A549 (cell line): ENCODE data around the gene RPLP1. TPM values are rescaled to one million over a fixed set of nuclear protein-coding genes. Genes with fewer than 3 reads are reported as not detected.

Experiments
- ATAC-seq, 2 experiments: fragments of 200-7000 bp in 1 of 2; fragments of >200 bp in 1 of 2; cut with Nextera tagmentation in 1 of 2; cut with Tn5 transposase in 1 of 2; 3 replicates each; pipeline versions ENCODE4 v1.8.0 to v1.9.1; 2018 to 2020; ENCODE audit warnings: mild to moderate bottlenecking in 1 of 2, moderate library complexity in 1 of 2
- CTCF ChIA-PET: fragments of 300-600 bp; sonication (Branson Sonifier 250); formaldehyde crosslinking; extraction: SDS; loops from one replicate; lab custom pipeline; 2021; ENCODE audit warnings: antibody characterized with exemption, inconsistent platforms; lab: Yijun Ruan, JAX
- POLR2A ChIA-PET: fragments of 350-600 bp; formaldehyde crosslinking; extraction: SDS; loops from one replicate; lab custom pipeline; 2021; ENCODE audit warnings: antibody characterized with exemption, inconsistent platforms; lab: Yijun Ruan, JAX
- DNase-seq, 2 experiments: peaks; one replicate each; pipeline versions ENCODE4 v3.0.0 to v3.0.0-alpha.2; 2011 to 2016; ENCODE audit warnings: low read depth in 1 of 2, low spot score in 1 of 2
- FAIRE-seq: peaks from 2 replicates; lab custom pipeline; 2011; peaks lifted over from hg19 to GRCh38; lab: Jason Lieb, UNC
- H3K27ac ChIP-seq, 2 experiments: fragments of >200 bp; sonication (Bioruptor Twin); formaldehyde crosslinking; 3 replicates each; pipeline ENCODE4 v1.5.1; 2016 to 2017
- H3K4me1 ChIP-seq: fragments of >200 bp; sonication (Bioruptor Twin); formaldehyde crosslinking; 3 replicates; pipeline ENCODE4 v1.6.1; 2016
- H3K4me2 ChIP-seq: fragments of >200 bp; sonication (Bioruptor Twin); formaldehyde crosslinking; 3 replicates; pipeline ENCODE4 v1.6.1; 2016
- H3K4me3 ChIP-seq: fragments of >200 bp; sonication (Bioruptor Twin); formaldehyde crosslinking; 3 replicates; pipeline ENCODE4 v1.5.1; 2016
- H3K9me3 ChIP-seq: fragments of >200 bp; sonication (Bioruptor Twin); formaldehyde crosslinking; 3 replicates; pipeline ENCODE4 v1.6.1; 2016
- BHLHE40 ChIP-seq: IDR thresholded peaks from 2 replicates; pipeline ENCODE4 v1.6.1; 2012; ENCODE audit warnings: low read depth, low read length, inconsistent platforms
- CBX8 ChIP-seq: fragments of 200-600 bp; sonication (generic); IDR thresholded peaks from 2 replicates; pipeline ENCODE4 v1.6.1; 2016
- CHD4 ChIP-seq: fragments of 200-600 bp; sonication (generic); IDR thresholded peaks from 2 replicates; pipeline ENCODE4 v1.6.1; 2016; ENCODE audit warnings: antibody characterized with exemption, mild to moderate bottlenecking, borderline replicate concordance
- EHF ChIP-seq: fragments of 250-450 bp; sonication (Bioruptor Pico); IDR thresholded peaks from 2 replicates; pipeline ENCODE4 v1.5.0; 2020; ENCODE audit warnings: mild to moderate bottlenecking
- FOSL2 ChIP-seq, 2 experiments: fragments of 450-650 bp in 1 of 2; fragments of >200 bp in 1 of 2; sonication (Bioruptor Twin) in 1 of 2; formaldehyde crosslinking; IDR thresholded peaks; 2 replicates each; pipeline versions ENCODE4 v1.5.0 to v1.6.1; 2016 to 2020; ENCODE audit warnings: mild to moderate bottlenecking in 1 of 2, moderate library complexity in 1 of 2
- GATA3 ChIP-seq: IDR thresholded peaks from 2 replicates; pipeline ENCODE4 v1.6.1; 2012; ENCODE audit warnings: borderline replicate concordance
- HDAC2 ChIP-seq: fragments of 200-600 bp; sonication (generic); IDR thresholded peaks from 2 replicates; pipeline ENCODE4 v1.6.1; 2016
- HOXA7 ChIP-seq: fragments of 250-450 bp; sonication (Bioruptor Pico); IDR thresholded peaks from 2 replicates; pipeline ENCODE4 v1.5.0; 2020; ENCODE audit warnings: mild to moderate bottlenecking, moderate library complexity
- HOXB13 ChIP-seq: fragments of 250-450 bp; sonication (Bioruptor Pico); IDR thresholded peaks from 2 replicates; pipeline ENCODE4 v1.5.0; 2020; ENCODE audit warnings: low read depth, mild to moderate bottlenecking, moderate library complexity
- HOXB5 ChIP-seq: fragments of 250-450 bp; sonication (Bioruptor Pico); IDR thresholded peaks from 2 replicates; pipeline ENCODE4 v1.5.0; 2020; ENCODE audit warnings: mild to moderate bottlenecking, moderate library complexity
- JUN ChIP-seq, 2 experiments: fragments of >200 bp; sonication (Bioruptor Twin); formaldehyde crosslinking; IDR thresholded peaks; 2 replicates in 1 of 2; 3 replicates in 1 of 2; pipeline ENCODE4 v1.6.1; 2016 to 2017
- POLR2AphosphoS2 ChIP-seq: conservative IDR thresholded peaks from 2 replicates; pipeline ENCODE4 v1.6.1; 2012; ENCODE audit warnings: low read length, improper control_type of control experiment, inconsistent platforms
- RARB ChIP-seq: fragments of 250-450 bp; sonication (Bioruptor Pico); IDR thresholded peaks from 2 replicates; pipeline ENCODE4 v1.8.0; 2021; ENCODE audit warnings: mild to moderate bottlenecking, moderate library complexity
- RCOR1 ChIP-seq: fragments of 150-350 bp; IDR thresholded peaks from 2 replicates; pipeline ENCODE4 v1.6.1; 2014; ENCODE audit warnings: antibody characterized with exemption, low read length, low read depth
- SREBF2 ChIP-seq: fragments of 450-650 bp; IDR thresholded peaks from 2 replicates; pipeline ENCODE4 v1.6.1; 2014; ENCODE audit warnings: mild to moderate bottlenecking, moderate library complexity
- TFCP2L1 ChIP-seq: fragments of 250-450 bp; sonication (Bioruptor Pico); IDR thresholded peaks from 2 replicates; pipeline ENCODE4 v1.5.0; 2021; ENCODE audit warnings: mild to moderate bottlenecking
- ZC3H11A ChIP-seq: fragments of 450-650 bp; IDR thresholded peaks from 2 replicates; pipeline ENCODE4 v1.6.1; 2014; ENCODE audit warnings: antibody characterized with exemption, mild to moderate bottlenecking
- ZSCAN20 ChIP-seq: fragments of 250-450 bp; sonication (Bioruptor Pico); IDR thresholded peaks from 2 replicates; pipeline ENCODE4 v1.8.0; 2022; ENCODE audit warnings: mild to moderate bottlenecking, moderate library complexity
- WGBS: methylation state at CpG from one replicate; pipeline ENCODE4 v1.1.6; 2017; ENCODE audit errors: missing lambda C conversion rate; 5-methylcytosine and 5-hydroxymethylcytosine counted together
- polyA plus RNA-seq, 4 experiments: library from polyadenylated mRNA; depleted of rRNA in 3 of 4; stranded (reverse); fragments of >200 nt; fragmentation: RNase III in 1 of 4; extraction: RNeasy Plus Mini Kit Qiagen cat#74134 plus additional on column Dnase treatment in 1 of 4; gene quantifications; 2 replicates in 3 of 4; 3 replicates in 1 of 4; pipeline ENCODE4 v1.2.3, GENCODE V29; 2011 to 2017
- TF ChIP-seq, protein P1 (sequence below): IDR thresholded peaks from 2 replicates; pipeline ENCODE4 v1.6.1; 2012
- TF ChIP-seq, protein P2 (sequence below): fragments of 250-450 bp; sonication (Bioruptor Pico); IDR thresholded peaks from 2 replicates; pipeline ENCODE4 v1.5.0; 2020; ENCODE audit warnings: low read depth, mild to moderate bottlenecking, moderate library complexity
- TF ChIP-seq, protein P3 (sequence below): fragments of 250-450 bp; sonication (Bioruptor Pico); IDR thresholded peaks from 2 replicates; pipeline ENCODE4 v1.5.0; 2021; ENCODE audit warnings: mild to moderate bottlenecking, moderate library complexity, borderline replicate concordance
- TF ChIP-seq, protein P4 (sequence below): fragments of 200-600 bp; sonication (generic); IDR thresholded peaks from 2 replicates; pipeline ENCODE4 v1.6.1; 2016; ENCODE audit warnings: antibody characterized with exemption, mild to moderate bottlenecking, moderate library complexity
- TF ChIP-seq, protein P5 (sequence below): fragments of >200 bp; sonication (Bioruptor Twin); formaldehyde crosslinking; IDR thresholded peaks from 3 replicates; pipeline ENCODE4 v1.6.1; 2016

Gene RPLP1
- polyA plus RNA-seq, 2 of the 4 experiments (the other 2 are of a cell fraction), result 1,245 to 4,104 TPM

GRCh38 chr15:69421498-69421897, 31.1 kb upstream of the RPLP1 start (continued):
- TF ChIP-seq, protein P1, sequence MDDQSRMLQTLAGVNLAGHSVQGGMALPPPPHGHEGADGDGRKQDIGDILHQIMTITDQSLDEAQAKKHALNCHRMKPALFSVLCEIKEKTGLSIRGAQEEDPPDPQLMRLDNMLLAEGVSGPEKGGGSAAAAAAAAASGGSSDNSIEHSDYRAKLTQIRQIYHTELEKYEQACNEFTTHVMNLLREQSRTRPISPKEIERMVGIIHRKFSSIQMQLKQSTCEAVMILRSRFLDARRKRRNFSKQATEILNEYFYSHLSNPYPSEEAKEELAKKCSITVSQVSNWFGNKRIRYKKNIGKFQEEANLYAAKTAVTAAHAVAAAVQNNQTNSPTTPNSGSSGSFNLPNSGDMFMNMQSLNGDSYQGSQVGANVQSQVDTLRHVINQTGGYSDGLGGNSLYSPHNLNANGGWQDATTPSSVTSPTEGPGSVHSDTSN, result no peak
- no peak for TF ChIP-seq JUN (IDR thresholded peaks at IDR 0.05)

GRCh38 chr15:69422336-69422895, 30.2 kb upstream of the RPLP1 start:
- WGBS, result 89% methylated on average over 4 of the region's 4 CpGs
- FAIRE-seq (no peak), DNase-seq (no peak)
- Histone ChIP-seq H3K4me3 (no peak overlapping the region), H3K9me3 (no peaks in the 10 kb centered on the region), H3K4me1 (peaks cover 2% of the 10 kb centered on the region; the same call in 1 of the 3 replicates), H3K4me2 (no peak overlapping the region)
- CTCF ChIA-PET, result interaction anchor here (0.5 to 0.9 kb wide), 4 partner anchors 12 to 1402 kb away, joined by 3 read pairs; no protein-coding TSS in a partner anchor
- TF ChIP-seq POLR2AphosphoS2 (no peak), FOSL2 (IDR thresholded peaks at IDR 0.05) (no peak), FOSL2 (CRISPR knock-in tag; IDR thresholded peaks at IDR 0.05) (no peak), HOXB13 (no peak), SREBF2 (no peak), HOXA7 (CRISPR knock-in tag) (no peak), CBX8 (no peak), GATA3 (no peak), ZSCAN20 (no peak), RCOR1 (no peak), CHD4 (no peak), BHLHE40 (no peak), RARB (CRISPR knock-in tag) (no peak)
- TF ChIP-seq, protein P2, sequence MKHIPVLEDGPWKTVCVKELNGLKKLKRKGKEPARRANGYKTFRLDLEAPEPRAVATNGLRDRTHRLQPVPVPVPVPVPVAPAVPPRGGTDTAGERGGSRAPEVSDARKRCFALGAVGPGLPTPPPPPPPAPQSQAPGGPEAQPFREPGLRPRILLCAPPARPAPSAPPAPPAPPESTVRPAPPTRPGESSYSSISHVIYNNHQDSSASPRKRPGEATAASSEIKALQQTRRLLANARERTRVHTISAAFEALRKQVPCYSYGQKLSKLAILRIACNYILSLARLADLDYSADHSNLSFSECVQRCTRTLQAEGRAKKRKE, result no peak
- TF ChIP-seq, protein P1, result no peak
- TF ChIP-seq, protein P3, sequence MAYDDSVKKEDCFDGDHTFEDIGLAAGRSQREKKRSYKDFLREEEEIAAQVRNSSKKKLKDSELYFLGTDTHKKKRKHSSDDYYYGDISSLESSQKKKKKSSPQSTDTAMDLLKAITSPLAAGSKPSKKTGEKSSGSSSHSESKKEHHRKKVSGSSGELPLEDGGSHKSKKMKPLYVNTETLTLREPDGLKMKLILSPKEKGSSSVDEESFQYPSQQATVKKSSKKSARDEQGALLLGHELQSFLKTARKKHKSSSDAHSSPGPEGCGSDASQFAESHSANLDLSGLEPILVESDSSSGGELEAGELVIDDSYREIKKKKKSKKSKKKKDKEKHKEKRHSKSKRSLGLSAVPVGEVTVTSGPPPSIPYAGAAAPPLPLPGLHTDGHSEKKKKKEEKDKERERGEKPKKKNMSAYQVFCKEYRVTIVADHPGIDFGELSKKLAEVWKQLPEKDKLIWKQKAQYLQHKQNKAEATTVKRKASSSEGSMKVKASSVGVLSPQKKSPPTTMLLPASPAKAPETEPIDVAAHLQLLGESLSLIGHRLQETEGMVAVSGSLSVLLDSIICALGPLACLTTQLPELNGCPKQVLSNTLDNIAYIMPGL, result no peak
- TF ChIP-seq, all 56 proteins: peak for 0
- no peak overlapping the region for H3K27ac ChIP-seq
- POLR2A ChIA-PET, result interaction anchor here (0.7 to 1.0 kb wide), 2 partner anchors 30 to 31 kb away, joined by 3 read pairs; partner anchors contain the start of gene RPLP1
- no peak for ATAC-seq

DNA sequence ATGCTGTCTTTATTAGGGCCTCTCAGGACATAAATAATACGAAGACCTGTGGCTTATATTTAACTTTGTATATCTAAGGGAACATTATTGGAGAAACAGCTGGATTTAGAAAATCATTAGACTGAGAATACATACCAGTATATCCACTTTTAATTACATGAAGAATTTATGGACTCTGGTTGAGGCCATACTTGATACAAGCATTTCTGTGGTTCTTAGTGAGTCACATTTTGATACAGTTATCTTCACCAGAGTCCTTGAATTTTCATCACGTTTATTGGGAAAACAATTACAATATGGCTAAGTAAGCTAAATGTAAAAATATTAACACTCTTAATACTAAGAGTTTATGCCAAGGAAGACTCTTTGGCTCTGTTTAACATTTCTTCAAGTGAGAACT, 28.6 kb upstream of the RPLP1 start:
- ATAC-seq (no peak), FAIRE-seq (peak; percentile 87), DNase-seq (no peak)
- Histone ChIP-seq H3K4me3 (no peak overlapping the region), H3K9me3 (no peaks in the 10 kb centered on the region), H3K4me1 (no peaks in the 10 kb centered on the region)
- CTCF ChIA-PET, result interaction anchor here (1.3 to 1.6 kb wide), 2 partner anchors 9 to 29 kb away, joined by 5 to 6 read pairs; no protein-coding TSS in a partner anchor
- POLR2A ChIA-PET, result no interaction called here
- TF ChIP-seq TFCP2L1 (CRISPR knock-in tag) (no peak), HOXB5 (CRISPR knock-in tag) (no peak), ZSCAN20 (no peak), RCOR1 (no peak), CHD4 (no peak), EHF (CRISPR knock-in tag) (no peak), ZC3H11A (no peak), HDAC2 (no peak)
- TF ChIP-seq, protein P4, sequence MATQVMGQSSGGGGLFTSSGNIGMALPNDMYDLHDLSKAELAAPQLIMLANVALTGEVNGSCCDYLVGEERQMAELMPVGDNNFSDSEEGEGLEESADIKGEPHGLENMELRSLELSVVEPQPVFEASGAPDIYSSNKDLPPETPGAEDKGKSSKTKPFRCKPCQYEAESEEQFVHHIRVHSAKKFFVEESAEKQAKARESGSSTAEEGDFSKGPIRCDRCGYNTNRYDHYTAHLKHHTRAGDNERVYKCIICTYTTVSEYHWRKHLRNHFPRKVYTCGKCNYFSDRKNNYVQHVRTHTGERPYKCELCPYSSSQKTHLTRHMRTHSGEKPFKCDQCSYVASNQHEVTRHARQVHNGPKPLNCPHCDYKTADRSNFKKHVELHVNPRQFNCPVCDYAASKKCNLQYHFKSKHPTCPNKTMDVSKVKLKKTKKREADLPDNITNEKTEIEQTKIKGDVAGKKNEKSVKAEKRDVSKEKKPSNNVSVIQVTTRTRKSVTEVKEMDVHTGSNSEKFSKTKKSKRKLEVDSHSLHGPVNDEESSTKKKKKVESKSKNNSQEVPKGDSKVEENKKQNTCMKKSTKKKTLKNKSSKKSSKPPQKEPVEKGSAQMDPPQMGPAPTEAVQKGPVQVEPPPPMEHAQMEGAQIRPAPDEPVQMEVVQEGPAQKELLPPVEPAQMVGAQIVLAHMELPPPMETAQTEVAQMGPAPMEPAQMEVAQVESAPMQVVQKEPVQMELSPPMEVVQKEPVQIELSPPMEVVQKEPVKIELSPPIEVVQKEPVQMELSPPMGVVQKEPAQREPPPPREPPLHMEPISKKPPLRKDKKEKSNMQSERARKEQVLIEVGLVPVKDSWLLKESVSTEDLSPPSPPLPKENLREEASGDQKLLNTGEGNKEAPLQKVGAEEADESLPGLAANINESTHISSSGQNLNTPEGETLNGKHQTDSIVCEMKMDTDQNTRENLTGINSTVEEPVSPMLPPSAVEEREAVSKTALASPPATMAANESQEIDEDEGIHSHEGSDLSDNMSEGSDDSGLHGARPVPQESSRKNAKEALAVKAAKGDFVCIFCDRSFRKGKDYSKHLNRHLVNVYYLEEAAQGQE, result no peak
- TF ChIP-seq, protein P5, sequence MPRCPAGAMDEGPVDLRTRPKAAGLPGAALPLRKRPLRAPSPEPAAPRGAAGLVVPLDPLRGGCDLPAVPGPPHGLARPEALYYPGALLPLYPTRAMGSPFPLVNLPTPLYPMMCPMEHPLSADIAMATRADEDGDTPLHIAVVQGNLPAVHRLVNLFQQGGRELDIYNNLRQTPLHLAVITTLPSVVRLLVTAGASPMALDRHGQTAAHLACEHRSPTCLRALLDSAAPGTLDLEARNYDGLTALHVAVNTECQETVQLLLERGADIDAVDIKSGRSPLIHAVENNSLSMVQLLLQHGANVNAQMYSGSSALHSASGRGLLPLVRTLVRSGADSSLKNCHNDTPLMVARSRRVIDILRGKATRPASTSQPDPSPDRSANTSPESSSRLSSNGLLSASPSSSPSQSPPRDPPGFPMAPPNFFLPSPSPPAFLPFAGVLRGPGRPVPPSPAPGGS, result no peak
- TF ChIP-seq, all 56 proteins: peak for 0
- H3K27ac ChIP-seq, result no peak overlapping the region
- WGBS, result 89% methylated on average over 2 of the region's 2 CpGs
- no peak overlapping the region for H3K4me2 ChIP-seq
